ENCODE data around the gene ARHGAP10.
"Not testable (repeated sequence)": the region's sequence is repeated elsewhere in the genome, so short reads cannot be mapped to it uniquely, and the experiment has no call there.

ARHGAP10 gene

DNA sequence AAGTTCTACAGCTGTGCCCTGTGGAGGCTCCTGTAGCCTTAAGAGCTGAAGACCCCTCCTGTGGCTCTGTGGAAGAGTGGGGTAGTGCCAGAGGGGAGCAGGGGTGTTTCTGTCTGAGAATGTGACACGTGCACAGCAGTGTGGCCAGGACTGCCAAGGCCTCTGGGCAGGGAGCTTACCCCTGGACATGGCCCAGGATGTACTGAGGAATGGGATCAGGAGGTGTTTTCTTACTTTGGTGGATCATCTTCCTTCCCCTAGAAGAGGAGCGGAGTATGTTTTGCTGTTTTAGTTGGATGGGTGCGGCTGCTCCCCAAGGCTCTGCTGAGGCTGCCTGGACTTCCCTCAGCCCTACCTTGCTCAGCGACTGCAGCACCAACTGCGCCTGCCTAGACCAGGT lies 342.6 kb downstream of the ARHGAP10 start:
- no peak for DNase-seq

DNA sequence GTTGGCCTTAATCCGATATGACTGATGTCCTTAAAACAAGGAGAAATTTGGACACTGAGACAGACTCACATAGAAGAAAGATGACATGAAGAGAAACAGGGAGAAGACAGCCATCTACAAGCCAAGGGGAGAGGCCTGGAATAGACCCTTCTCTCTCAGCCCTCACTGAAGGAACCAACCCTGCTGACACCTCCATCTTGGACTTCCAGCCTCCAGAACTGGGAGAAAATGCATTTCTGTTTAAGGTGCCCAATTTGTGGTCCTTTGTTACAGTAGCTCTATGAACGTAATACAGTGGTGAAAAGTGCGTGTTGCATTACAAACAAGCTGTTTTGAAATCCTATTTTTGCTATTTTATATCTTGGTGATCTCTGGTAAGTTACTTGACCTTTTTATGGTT lies 343.6 kb downstream of the ARHGAP10 start:
- no peak for DNase-seq

DNA sequence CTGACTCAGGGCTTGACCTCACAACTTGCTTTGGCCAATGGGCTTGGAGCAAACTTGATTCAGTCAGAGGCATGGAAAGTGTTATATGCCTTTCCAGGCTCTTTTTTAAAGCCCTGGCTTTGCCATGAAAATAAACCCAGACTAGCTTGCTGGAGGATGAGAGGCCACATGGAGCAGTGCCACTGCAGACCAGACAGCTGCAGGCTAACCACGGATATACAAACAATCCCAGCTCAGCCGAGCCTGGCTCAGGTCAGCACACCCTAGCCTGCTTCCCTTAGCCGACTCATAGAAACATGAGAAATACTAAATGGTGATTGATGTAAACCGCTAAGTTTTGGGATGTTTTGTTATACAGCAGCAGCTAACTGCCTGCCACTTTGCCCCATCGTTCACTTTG lies 345.1 kb downstream of the ARHGAP10 start:
- no peak for DNase-seq

DNA sequence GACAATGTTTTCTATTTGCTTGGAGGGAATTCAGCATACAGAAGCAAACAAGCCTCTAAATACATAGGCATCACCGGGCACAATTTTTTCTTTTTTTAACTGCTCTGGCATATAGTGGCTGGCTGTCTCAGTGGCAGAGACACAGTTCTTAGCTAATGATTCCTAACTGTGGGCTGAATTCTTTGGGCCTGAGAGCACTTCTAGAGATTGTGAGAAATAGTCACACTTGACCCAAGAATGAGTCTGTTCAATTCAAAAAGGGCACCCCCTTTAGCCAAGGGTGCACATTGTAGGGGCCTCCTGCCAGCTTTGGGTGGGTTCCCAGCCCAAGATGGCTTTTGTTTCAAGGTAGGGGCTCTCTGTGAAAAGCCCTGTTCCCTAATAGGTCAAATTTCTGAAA lies 345.7 kb downstream of the ARHGAP10 start:
- no peak for DNase-seq

DNA sequence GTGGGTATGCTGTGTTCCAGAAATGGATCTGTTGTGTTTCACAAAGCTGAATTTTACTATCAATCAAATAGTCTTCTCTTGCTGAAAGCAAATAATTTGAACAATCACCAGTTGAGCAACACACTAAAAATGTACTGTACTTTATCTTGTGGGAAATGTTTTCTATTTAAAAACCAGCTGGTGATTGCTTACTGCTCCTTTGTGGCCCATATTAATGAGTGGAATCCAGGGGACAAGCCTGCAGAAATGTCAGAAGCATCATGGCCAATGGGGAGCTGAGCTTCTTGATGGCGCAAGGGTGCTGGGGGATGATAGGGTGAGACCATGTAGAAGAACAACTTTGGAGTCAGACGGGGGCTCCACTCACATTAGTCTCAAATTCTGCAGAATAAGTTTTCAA lies 346.2 kb downstream of the ARHGAP10 start:
- no peak for DNase-seq

DNA sequence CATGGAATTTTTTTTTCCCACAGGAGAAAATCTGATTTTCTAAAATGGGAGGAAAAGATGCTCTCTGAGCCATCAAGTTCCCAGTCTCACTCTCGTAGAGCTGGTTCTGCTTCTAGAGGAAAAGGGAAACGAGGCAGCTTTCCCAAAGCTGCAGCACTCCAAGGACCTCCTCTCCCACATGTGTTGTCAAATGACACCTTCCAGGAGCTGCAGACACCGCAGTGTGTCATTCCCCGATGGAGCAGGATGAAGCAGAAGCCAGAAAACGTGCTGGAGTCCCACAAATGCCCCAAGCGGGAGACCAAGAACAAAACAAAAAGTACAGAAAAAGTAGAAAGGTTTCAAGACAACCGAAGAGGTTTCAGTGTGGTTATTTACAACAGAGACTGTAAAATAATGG lies 348.1 kb downstream of the ARHGAP10 start:
- no peak for DNase-seq

DNA sequence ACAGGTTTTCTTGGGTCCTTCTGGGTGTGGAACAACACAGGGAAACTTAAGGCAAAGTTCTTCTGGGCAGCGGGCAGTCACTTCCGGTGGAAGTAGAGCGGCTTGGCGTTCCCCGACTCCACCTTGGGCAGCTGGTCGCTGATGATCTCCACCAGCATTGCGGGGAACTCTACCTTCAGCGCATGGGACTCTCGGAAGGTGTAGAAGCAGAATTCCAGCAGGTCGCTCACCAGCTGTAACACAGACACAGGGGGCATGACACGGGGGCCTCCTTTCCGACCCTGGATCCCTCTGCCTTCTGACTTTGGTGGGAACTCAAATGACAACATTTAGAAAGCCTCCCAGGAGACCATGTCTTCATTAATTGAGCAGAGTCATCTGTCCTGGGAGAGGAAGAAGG lies 349.4 kb downstream of the ARHGAP10 start:
- DNase-seq = no peak

DNA sequence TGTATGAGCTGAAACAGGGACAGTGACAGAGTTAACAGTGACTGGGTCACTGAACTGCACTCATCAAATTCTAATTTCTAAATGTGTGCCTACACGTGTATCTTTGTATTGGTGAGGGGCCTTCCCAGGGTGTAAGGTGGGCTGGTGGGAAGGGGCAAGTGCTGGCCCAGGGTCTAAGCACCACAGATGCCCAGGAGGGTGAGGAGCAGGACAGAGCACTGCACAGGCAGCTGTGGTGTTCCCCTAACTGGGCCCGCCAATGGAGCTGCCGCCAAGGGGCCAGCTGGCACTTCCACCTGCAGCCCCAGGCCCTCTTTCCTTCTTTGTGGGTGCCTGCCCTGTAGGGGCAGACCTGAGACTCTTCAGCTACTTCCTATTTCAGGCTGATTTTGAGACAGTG lies 349.9 kb downstream of the ARHGAP10 start:
- DNase-seq = no peak

DNA sequence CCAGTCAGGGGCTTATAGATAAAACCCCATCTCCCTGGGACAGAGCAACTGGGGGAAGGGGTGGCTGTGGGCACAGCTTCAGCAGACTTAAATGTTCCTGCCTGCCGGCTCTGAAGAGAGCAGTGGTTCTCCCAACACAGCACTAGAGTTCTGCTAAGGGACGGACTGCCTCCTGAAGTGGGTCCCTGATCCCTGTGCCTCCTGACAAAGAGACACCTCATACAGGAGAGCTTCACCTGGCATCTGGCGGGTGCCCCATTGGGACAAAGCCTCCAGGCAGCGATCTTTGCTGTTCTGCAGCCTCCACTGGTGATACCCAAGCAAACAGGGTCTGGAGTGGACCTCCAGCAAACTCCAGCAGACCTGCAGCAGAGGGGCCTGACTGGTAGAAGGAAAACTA lies 351.2 kb downstream of the ARHGAP10 start:
- DNase-seq = not testable (repeated sequence)

DNA sequence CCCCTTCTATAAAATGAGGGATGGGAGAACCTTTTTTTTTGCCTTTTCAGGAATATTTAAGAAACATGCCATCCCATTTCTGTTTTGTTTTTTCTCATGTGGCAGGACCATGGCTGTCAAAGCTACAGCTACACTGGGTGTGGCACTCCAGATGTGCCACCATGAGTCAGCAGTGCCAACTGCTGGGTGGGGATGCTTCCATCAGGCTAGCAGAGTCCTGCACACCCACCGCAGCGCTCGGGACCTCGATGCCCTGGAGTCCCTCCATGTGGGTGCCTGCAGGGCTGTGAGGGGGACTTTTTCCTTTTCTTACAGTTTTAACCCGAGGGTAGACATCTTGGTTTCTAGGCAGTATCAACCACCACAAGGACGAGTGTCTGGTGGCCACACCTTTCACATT lies 357.7 kb downstream of the ARHGAP10 start:
- no peak for DNase-seq

DNA sequence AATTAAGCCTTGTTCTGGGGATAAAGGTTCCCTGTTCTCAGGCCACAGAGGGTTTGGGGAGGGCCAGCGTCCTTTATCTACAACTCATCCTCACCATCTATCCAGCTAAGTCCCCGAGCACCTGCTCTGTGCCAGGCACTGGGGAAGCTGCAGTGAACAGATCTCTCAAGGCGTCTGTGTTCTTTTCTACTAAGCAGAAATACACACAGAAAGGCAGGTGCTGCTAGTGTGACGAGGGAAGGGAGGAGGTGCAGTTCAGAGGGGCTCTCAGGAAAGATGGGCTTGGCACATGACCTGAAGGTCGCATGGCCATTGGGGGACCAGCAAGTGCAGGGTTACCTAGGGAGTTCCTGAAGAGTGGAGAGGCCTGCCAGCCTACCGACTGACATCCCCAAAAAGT lies 358.1 kb downstream of the ARHGAP10 start:
- DNase-seq = no peak

DNA sequence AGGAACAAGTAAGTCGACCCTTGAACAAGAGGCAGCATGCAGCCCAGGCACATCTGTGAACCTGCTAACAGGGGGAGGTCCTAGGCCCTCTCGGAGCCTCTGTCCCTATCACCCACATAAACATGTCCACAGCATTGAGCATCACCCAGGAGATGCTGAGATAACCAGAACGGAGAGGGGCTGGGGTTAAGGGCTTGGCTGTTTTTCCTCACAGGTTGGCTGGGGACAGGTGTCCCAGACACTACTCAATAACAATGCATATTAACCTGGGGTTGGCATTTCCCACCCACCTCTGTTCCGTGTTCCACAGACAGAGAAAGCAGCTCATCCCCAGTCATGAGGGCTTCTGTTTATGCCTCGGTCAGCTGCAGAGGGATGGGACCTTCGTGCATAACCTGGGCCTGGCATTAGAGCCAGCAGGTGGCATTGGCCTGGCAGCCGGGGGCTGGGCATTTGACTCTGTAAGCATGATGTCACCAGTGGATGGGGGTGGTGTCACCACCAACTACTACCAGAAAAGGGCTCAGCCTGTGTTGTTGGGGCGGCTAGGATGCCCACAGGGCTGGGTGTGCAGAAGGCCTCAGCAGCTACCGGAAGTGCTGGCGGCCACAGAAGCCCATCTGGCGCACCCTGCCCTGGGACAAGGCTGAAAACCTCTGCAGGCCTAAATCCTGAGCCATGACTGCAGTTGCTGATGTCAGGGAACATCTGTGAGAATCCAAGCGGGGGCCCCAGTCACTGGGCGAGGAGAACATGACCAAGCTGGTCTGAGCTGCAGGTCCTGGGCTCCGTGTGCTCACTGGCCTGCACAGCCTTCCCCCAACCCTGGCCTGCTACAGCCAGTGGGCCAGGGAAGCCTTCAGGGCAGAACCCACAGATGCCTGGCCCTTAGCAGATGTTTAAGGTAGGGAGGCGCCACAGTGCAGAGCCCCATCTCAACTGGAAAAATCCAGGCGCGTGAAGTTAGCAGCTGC lies 358.9 kb downstream of the ARHGAP10 start:
- no peak for DNase-seq

DNA sequence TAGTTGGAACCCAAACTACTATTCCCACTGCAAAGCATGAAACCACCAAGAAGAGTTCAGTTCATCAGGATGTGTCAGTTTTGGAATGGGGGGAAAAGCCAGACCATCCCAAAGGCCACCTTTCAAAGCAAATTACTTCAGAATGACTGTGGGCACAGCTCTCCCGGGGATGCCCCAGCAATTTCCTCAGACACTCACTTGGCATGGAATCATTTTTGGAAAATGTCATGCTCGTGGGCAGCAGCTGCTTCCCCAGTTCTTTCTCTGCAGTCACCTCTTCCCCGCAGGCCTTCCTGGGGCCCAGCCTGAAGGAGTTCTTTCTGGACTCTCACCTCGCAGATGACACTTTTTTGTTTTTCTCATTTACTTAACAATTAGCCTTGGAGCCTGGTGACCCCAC lies 360.0 kb downstream of the ARHGAP10 start:
- DNase-seq = no peak

DNA sequence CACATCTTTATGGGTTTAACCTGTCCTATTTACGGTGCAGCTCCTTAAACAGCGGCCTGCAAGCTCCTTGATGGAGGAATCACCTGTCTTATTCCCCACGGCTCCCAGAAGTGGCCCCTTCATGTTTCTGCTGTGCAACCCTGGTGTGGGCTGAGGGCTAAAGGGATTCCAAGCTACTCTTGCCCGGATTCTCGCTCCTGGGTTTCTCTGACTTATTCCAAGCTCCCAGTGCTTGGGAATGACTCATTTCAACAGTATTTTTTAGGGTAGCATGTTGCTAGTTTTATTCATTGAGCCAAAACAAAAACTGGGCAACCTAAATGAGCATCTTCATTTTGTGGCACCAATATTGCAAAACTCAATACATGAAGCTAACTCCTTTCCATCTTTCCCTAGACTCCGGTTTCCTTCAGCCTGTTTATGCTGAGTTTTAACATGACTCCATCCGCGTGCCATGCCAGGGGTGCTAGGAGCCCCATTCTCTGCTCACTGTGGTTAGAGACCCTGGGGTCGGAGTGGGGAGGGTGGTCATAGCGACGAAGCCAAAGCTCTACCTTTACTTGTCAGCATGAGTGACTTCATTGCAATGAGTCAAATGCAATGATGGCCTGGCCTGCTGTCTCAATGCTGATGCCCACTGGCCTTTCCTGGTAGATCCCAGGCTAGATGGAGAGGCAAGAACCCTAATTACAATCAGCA lies 360.6 kb downstream of the ARHGAP10 start:
- DNase-seq = no peak

DNA sequence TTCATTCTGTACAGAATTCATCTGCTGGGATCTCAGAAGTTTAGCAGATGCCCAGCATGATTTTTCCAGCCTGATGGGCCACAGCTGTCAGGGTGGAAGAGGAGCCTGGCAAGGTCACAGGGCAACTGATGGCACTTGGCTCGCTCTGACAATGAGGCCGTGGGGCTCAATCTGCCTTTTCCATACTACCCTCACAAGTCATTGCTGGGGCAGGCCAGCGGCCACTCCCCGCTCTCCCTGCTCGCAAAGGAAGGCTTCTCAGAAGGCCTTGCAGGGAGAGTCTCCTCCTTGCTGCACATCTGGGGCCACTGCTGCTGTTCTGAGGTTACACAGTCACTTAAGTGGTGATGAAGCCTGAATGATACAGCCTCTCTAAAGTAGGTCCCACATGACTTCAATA lies 361.2 kb downstream of the ARHGAP10 start:
- DNase-seq = no peak

DNA sequence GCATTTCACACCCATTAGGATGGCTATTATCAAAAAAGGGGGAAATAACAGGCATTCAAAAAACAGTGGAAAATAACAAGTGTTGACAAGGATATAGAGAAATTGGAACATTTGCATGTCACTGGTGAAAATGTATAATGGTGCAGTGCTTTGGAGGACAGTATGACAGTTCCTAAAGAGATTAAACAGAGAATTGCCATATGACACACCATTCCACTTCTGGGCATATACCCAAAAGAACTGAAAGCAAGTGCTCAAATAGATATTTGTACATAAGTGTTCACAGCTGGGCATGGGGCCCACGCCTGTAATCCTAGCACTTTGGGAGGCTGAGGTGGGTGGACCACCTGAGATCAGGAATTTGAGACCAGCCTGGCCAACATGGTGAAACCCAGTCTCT lies 362.3 kb downstream of the ARHGAP10 start:
- DNase-seq = no peak

DNA sequence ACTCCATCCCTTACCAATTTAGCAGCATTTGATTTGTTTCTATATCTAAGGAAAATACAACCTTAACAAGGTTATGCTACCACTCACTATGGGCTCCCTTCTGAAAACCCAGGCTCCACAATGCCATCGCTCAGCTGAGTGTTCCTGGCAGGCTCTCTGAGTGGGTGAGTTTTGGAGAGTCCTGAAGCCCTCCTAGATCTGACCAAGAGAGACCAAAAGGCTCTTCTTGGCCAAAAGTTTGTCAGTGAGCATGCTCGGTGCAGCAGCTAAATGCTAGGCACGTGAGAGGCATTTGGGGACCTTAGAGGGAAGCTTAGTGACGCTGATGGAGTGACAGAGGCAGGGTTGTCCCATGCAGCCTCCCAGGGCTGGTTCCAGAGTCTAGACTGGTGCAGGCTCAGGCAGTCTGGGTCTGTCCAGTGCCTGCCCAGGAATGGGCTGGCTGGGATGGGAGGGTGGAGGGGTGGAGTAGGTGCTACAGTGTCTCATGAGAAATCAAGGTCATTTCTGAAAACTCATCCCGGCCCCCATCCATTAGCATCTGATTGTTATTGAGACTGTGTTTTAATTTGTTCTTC lies 363.5 kb downstream of the ARHGAP10 start:
- no peak for DNase-seq

DNA sequence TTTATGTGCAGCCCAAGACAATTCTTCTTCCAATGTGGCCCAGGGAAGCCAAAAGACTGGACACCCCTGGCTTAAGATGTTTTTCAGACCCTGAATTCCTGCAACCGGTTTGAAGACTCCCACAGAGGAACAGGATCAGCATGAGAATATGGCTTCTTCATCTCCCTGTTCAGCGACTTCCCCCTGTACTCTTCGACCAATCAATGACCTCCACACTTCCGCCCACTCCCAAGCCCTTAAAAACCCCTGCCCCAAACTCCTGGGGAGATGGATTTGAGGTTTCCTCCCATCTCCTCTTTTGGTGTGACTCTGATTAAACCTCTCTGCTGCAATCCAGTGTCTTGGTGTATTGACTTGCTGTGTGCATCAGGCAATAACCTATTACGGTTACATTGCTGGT lies 365.9 kb downstream of the ARHGAP10 start:
- DNase-seq = no peak

DNA sequence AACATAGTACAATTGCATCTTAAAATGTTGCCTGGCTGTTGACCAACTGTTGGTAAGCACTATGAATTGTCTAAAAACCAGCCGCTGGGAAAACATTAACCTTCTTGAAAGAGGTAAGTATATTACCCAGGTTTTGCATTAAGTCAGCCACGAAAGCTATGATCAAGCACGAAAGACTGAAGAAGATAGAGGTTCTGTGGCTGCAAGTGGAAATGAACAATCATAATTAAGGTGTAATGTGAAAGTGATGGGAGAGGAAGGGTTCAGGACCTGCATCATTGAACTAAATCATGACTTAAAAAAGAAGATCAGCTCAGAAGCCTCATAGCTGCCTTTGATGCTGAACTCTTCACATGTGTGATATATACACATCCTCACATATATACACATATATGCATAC lies 369.3 kb downstream of the ARHGAP10 start:
- DNase-seq = no peak

DNA sequence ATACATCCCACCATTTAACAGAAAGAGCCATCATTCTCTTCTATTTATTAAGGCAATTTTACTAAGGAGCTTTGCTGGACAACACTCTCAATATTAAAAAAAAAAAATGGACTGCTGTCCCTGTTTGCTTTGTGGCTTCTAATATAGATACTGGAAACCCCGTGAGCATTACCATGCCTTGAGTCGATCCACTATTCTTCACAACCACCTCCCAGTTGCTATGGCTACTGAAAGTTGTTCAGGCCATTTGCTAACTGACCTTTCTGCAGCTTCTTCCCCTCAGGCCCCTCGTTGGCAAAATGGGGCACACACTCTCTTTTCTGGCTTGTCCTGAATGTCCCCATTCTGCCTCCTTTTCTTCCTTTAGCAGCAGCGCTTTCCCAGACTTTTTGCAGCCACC lies 369.9 kb downstream of the ARHGAP10 start:
- no peak for DNase-seq

DNA sequence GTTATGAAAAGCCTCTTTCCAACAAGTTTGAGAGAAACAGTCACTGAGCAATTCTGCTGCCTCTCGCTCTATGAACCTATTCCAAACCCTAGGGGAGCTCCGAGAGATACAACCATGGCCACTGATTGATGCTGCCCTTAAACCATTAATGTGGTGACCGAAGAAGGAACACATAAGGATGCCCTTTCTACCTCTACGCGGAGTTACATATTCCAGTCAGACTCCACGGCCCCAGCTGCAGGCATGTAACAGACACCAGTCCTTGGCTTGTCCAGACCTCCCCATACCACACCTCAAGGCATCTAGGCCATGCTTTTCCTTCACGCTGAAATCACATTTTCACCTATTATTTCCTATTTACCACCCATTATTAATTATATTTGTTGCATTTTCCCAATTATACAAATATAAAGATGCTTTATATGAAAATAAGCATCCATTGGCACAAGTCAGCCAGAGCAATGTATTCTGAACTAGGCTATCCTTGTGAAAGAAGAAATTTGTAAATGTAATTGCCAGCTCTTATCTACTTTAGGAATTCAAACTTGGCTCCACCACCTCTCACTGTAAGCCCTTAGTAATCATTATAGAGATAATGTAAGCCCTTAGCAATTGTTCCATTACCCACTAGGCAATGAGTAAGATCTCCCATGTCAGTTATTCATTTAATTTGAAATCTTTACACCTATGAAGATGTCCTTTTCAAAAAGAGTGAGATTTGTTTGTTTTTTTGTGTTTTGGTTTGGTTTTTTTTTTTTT lies 371.9 kb downstream of the ARHGAP10 start:
- no peak for DNase-seq

DNA sequence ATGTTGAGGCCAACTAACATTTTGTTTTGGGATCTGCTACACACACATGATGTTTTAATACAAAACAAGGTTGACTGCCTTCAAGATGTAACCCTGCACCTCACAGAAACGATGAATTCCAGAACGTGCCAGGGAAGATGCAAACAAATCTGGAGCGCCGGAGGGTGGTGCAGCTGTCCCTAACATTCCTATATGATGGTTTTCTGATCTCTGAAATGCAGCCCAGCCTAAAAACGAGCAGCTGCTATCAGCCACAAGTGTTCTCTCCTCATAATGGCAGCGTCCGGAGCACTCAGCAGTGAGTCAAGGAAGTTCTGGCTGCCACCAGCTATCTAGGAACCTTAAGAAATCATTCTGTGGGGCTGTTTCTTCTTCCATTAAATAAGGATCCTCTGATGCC lies 376.9 kb downstream of the ARHGAP10 start:
- DNase-seq = no peak

DNA sequence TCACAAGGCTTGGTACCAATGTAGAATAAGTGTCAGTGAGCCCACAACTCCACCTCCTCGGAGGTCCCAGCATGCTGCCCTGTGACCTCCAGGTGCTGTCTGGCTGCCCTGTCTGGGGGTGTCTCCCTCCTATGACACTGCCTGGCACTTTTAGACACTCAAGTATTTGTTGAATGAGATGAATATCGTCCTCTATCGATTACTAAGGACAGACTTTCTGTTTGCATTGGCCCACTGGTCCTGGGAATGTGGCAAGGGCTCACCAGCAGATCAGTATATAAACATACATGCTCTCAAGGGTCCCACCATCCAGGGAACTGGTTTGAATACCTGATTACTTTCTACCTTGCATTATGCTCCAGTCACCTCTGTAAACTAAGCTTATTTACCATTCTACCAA lies 377.3 kb downstream of the ARHGAP10 start:
- DNase-seq = no peak

Measured in inflammatory macrophage treated with lipopolysaccharide for 4 hours (primary cell).